CD4-positive, alpha-beta T cell treated with Interleukin-6 at 100 ng/mL for 8 hours (primary cell): ENCODE data around the gene NEK3.
"Not testable (repeated sequence)": the region's sequence is repeated elsewhere in the genome, so short reads cannot be mapped to it uniquely, and the experiment has no call there.

Experiments
- DNase-seq: peaks from one replicate; pipeline ENCODE4 v3.0.0-alpha.2; 2020; ENCODE audit warnings: mixed read lengths, low spot score

NEK3 gene, protein sequence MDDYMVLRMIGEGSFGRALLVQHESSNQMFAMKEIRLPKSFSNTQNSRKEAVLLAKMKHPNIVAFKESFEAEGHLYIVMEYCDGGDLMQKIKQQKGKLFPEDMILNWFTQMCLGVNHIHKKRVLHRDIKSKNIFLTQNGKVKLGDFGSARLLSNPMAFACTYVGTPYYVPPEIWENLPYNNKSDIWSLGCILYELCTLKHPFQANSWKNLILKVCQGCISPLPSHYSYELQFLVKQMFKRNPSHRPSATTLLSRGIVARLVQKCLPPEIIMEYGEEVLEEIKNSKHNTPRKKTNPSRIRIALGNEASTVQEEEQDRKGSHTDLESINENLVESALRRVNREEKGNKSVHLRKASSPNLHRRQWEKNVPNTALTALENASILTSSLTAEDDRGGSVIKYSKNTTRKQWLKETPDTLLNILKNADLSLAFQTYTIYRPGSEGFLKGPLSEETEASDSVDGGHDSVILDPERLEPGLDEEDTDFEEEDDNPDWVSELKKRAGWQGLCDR

GRCh38 chr13:52159159-52159982 lies at the start of gene NEK3:
TSS of gene NEK3 (minus strand) at chr13:52159597. CDS start at chr13:52156191, 3,406 bp downstream.
- DNase-seq, result peak; percentile 32

DNA sequence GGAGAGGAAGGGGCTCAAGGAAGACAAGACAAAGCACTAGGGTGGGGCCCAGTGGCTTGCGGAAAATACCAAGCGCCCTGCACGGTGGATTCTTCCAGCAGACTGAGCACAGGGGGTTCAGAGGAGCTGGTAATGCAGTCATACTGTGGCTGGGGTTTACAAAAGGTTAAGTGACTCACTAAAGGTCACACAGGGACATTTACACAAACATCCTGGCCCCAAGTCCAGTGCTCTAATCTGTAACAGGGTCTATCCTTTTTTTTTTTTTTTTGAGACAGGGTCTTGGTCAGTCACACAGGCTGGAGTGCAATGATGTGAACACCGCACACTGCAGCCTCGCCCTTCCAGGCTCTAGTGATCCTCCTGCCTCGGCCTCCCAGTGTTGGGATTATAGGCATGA lies 49.0 kb upstream of the NEK3 start:
- DNase-seq, result not testable (repeated sequence)

DNA sequence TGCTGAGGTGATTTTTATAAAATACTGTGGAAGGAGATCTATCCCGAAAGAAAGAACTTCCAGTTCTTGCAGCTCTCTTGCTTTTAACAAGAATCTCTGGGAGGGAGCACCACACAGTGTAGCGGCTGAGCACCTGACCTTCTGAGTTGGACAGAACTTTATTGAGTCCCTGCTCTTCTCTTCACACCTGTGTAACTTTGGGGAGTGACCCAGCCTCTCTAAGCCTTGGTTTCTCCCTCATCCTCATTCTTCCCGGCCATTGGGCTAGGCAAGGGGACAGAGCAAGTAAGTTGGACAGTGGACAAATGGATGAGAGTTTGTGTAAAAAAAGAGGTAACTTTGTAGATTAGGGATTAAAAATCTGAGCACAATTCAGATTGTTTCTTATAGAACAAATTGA lies 48.5 kb upstream of the NEK3 start:
- not testable (repeated sequence) for DNase-seq

DNA sequence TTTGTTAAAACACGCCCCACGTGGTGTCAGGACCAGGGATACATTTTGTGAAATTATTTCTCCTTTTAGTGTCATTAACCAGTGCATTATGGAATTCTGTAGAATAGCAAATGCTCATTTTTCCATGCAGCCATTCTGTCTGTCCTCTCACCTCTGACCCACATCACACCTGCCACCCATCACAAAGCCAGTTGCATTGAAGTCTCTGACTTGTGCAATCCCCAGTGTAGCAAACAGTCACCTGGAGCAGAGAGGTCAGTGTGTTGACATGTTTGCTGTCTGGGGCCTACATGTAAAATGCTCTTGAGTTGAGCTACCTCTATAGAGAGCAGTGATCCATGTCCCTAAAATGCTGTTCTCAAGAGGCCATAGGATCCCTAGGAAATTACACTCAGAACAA lies 47.9 kb upstream of the NEK3 start:
- DNase-seq, result not testable (repeated sequence)

DNA sequence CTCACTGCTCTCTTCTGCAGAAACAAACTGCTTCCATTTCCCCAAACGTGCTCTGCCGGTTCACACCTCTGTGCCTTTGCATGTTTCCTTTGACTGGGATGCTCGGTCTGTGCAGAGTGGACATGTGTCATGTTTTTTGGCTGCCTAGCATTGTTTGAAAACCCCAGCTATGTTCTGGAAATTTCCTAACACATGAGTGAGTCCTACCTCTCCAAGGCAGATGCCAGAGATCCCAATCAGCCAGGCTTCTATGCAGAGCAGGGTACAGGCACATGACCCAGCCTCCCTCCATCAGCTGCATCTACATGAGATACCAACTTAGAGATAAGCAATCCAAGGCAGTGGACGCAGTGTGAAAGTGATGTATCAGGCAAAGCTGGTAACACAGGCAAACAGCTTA lies 45.1 kb upstream of the NEK3 start:
- DNase-seq, result not testable (repeated sequence)

GRCh38 chr13:52203864-52204263 lies 44.5 kb upstream of the NEK3 start:
- not testable (repeated sequence) for DNase-seq

DNA sequence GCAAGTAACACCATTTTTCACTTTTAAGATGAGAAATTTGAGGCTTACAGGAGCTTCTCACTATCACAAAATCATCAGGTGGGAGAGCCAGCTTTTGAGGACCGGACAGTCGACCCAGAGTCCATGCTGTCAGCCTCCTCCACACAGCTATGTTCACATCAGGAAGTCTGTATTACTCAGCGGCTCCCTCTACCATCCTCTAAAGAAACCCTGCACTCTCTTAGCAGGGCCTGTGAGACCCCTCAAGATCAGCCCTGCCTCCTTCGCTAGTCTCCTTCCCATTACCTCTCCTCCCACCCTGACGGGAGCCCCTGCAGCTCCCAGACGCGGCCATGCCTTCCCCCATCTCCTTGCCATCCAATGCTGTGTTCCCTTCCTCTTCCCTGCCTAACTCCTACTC lies 43.1 kb upstream of the NEK3 start:
- DNase-seq, result not testable (repeated sequence)

- DNase-seq, result peak; percentile 47
These were observed 42.2 kb upstream of the NEK3 start for GRCh38 chr13:52201439-52202193.

GRCh38 chr13:52195401-52195837 lies 36.0 kb upstream of the NEK3 start:
- DNase-seq, result peak; percentile 66

DNA sequence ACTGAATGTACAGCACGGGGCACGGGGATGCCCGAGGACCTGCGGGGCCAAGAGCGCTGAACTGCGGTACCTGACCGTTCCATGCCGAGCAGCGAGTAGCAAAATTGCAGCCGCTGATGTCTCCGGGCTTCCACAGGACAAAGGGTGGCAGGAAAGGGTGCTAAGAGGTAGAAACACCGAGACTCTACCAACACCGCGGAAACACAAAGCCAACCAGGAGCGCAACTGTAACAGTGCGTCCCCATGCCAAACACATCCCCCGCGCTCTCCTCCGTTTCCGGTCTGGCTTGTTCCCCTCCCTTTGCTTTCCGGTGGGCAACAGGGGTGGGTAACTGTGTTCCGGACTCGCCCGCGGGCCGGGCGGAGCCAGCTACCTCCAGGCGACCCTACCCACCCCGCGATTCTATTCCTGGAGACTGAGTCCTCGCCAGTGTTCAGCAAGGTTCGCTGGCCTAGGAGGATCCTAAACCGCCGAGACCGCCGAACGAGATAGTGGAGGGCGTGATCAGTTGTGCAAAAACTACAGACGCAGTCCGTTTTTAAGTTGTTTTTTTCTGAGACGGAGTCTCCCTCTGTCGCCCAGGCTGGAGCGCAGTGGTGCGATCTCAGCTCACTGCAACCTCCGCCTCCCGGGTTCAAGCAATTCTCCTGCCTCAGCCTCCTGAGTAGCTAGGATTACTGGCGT lies 34.9 kb upstream of the NEK3 start:
- peak; percentile 78 for DNase-seq

- not testable (repeated sequence) for DNase-seq
These were observed 34.3 kb upstream of the NEK3 start for GRCh38 chr13:52193587-52194183.

DNA sequence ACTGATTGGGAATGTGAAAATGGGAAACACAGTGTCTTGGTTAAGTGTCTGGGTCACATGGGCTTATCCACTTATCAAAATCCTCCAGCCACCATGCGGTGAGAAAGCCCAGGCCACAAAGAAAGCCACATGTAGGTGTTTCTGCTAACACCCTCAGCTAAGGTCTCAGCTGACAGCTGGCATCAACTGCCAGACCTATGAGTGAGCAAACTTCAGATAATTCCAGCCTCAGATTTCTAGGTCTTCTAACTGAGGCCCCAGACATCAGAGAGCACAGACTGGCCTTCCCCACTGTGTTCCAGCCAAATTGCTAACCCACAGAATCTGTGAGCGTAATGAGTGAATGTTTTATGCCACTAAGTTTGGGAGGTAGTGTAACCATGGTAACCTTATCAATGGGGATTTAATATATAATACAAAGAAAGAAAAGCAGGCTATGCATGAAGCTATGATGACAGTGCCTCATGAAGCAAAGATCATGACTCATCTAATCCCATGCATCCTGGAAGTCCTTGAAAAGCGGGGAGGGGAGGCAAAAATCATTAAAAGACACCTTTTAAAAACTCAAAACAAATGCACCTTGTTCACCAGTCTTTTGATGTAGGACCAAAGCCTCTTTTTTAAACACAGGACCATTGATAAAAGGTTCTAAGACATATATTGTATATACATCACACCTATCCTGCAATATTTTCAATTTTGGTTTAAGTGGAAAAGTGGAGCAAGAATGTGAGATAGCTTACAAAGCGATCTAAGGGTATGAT lies 28.2 kb upstream of the NEK3 start:
- DNase-seq, result not testable (repeated sequence)

GRCh38 chr13:52187029-52187423 lies 27.6 kb upstream of the NEK3 start:
- DNase-seq, result no peak

GRCh38 chr13:52181316-52181954 lies 22.0 kb upstream of the NEK3 start:
- DNase-seq, result not testable (repeated sequence)

DNA sequence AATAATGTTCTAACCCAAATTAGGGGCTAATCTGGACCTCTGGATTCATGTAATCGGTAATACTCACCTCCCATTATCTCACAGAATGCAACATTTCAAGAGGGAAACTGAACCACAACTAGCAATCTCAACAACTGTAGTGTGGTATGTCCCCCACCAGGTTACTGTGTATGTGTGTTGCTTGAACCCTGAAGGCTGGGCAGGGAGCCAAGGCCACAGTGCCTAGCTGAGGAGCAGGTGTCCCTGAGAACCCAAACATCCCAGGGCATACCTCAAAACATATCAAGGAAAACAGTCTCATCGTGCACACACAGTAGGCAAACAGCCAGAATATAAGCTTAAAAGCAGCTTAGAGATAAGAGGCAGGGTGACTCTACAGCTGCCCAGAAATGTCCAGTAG lies 20.5 kb upstream of the NEK3 start:
- no peak for DNase-seq

DNA sequence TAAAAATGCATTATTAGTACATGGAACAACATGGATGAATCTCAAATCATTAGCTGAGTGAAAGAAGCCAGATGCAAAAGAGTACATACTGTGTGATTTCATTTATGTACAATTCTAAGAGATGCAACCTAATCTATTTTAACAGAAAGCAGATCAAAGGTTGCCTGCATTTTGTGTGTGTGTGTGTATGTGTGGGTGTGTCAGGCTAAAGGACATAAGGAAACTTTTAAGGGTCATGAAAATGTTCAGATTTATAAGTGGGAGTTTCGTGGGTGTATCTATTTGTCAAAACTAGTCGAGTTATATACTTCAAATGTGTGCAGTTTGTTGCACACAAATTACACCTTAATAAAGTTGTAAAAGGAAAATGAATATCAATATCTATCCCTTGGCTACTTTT lies 17.9 kb upstream of the NEK3 start:
- DNase-seq, result no peak

- DNase-seq, result not testable (repeated sequence)
These were observed 14.6 kb upstream of the NEK3 start for GRCh38 chr13:52173970-52174369.

- no peak for DNase-seq
These were observed 14.0 kb upstream of the NEK3 start for GRCh38 chr13:52173373-52173772.

GRCh38 chr13:52171686-52172085 lies 12.3 kb upstream of the NEK3 start:
- DNase-seq, result not testable (repeated sequence)
